Tibial nerve (tissue), 4 donors: ENCODE results near the gene USP20. TPM values are rescaled to one million over a fixed set of nuclear protein-coding genes. Genes with fewer than 3 reads are reported as not detected.

Experiments used
- DNase-seq, 2 donors: peaks; one replicate each; pipeline ENCODE4 v3.0.0-alpha.2; 2019; ENCODE audit warnings: low spot score in 2 of 2
- H3K27ac ChIP-seq, 4 donors: fragments of 200-600 bp; sonication (generic) in 3 of 4; one replicate each; pipeline ENCODE4 v1.5.1; 2017 to 2019; ENCODE audit warnings: mild to moderate bottlenecking in 1 of 4
- H3K27me3 ChIP-seq, 2 donors: fragments of 200-600 bp; sonication (generic) in 1 of 2; one replicate each; pipeline versions ENCODE4 v1.5.1 to v1.6.0; 2017 to 2019
- H3K36me3 ChIP-seq, 3 donors: fragments of 200-600 bp; sonication (generic); one replicate each; pipeline ENCODE4 v1.5.1; 2018 to 2019
- H3K4me1 ChIP-seq, 4 donors: fragments of 200-600 bp; sonication (generic) in 3 of 4; one replicate each; pipeline ENCODE4 v1.5.1; 2017 to 2019
- H3K4me3 ChIP-seq, 4 donors: fragments of 200-600 bp; sonication (generic) in 3 of 4; one replicate each; pipeline ENCODE4 v1.5.1; 2017 to 2019; ENCODE audit warnings: mild to moderate bottlenecking in 1 of 4, moderate library complexity in 1 of 4
- H3K9me3 ChIP-seq, 4 donors: fragments of 200-600 bp; sonication (generic) in 3 of 4; one replicate each; pipeline ENCODE4 v1.5.1; 2017 to 2019
- CTCF ChIP-seq, 5 experiments: fragments of 200-600 bp in 3 of 5; fragments of 450-650 bp in 2 of 5; sonication (generic) in 3 of 5; IDR thresholded peaks; one replicate each; pipeline ENCODE4 v1.5.1; 2016 to 2019; ENCODE audit warnings: antibody characterized with exemption in 5 of 5, mild to moderate bottlenecking in 3 of 5, moderate library complexity in 2 of 5
- EP300 ChIP-seq, 2 donors: sonication (generic); formaldehyde crosslinking; IDR thresholded peaks; one replicate each; pipeline ENCODE4 v1.6.1; 2017; ENCODE audit warnings: antibody characterized with exemption in 2 of 2, mild to moderate bottlenecking in 1 of 2
- POLR2A ChIP-seq, 2 donors: fragments of 450-650 bp; IDR thresholded peaks; one replicate each; pipeline ENCODE4 v1.6.1; 2017; ENCODE audit warnings: antibody characterized with exemption in 2 of 2, mild to moderate bottlenecking in 2 of 2, moderate library complexity in 2 of 2
- WGBS, 2 donors: methylation state at CpG; one replicate each; pipeline ENCODE4 v1.1.5; 2018; 5-methylcytosine and 5-hydroxymethylcytosine counted together
- total RNA-seq, 4 donors: library from RNA; depleted of rRNA; stranded (reverse); fragments of >200 nt; gene quantifications; one replicate each; pipeline ENCODE4 v1.1.0, GENCODE V29; 2016

USP20 gene
- total RNA-seq, 4 donors from 2014 or later, result 20.1 to 50.1 (median 24.1) TPM

- 92 to 94% methylated on average over 9 of the region's 9 CpGs for WGBS, 2 donors
- Histone ChIP-seq H3K36me3 (peaks cover 8 to 62% (median 11%) of the 10 kb centered on the region in 3 donors), H3K4me3 (no peak overlapping the region), H3K4me1 (peaks cover 0 to 3% (median under 1%) of the 10 kb centered on the region in 4 donors), H3K9me3 (no peaks in the 10 kb centered on the region), H3K27me3 (no peaks in the 10 kb centered on the region), H3K27ac (no peak overlapping the region)
- no peak for TF ChIP-seq POLR2A (IDR thresholded peaks at IDR 0.05)
- no peak for TF ChIP-seq EP300 (IDR thresholded peaks at IDR 0.05)
- TF ChIP-seq CTCF (IDR thresholded peaks at IDR 0.05), result no peak
- DNase-seq, result no peak
These were observed 7.2 kb upstream of the USP20 start for GRCh38 chr9:129828051-129828450.

- peaks cover 8 to 65% (median 11%) of the 10 kb centered on the region in 3 donors for H3K36me3 ChIP-seq
- H3K4me3 ChIP-seq, result no peak overlapping the region
- peaks cover 0 to 10% (median 7%) of the 10 kb centered on the region in 4 donors for H3K4me1 ChIP-seq
- WGBS, 2 donors, result 93 to 94% methylated on average over 10 of the region's 10 CpGs
- no peaks in the 10 kb centered on the region for H3K9me3 ChIP-seq
- H3K27me3 ChIP-seq, result no peaks in the 10 kb centered on the region
- TF ChIP-seq POLR2A (IDR thresholded peaks at IDR 0.05), result no peak
- no peak for TF ChIP-seq EP300 (IDR thresholded peaks at IDR 0.05)
- TF ChIP-seq CTCF (IDR thresholded peaks at IDR 0.05), result no peak
- no peak overlapping the region for H3K27ac ChIP-seq
- DNase-seq, result no peak
These were observed 6.3 kb upstream of the USP20 start for GRCh38 chr9:129828969-129829368.

GRCh38 chr9:129832982-129833381, 2.3 kb upstream of the USP20 start:
- Histone ChIP-seq H3K27ac (no peak overlapping the region), H3K4me3 (no peak overlapping the region), H3K27me3 (no peaks in the 10 kb centered on the region), H3K9me3 (no peaks in the 10 kb centered on the region), H3K4me1 (peaks cover 0 to 38% (median 20%) of the 10 kb centered on the region in 4 donors), H3K36me3 (peaks cover 8 to 53% (median 11%) of the 10 kb centered on the region in 3 donors)
- no peak for DNase-seq
- TF ChIP-seq CTCF (IDR thresholded peaks at IDR 0.05), result no peak
- no peak for TF ChIP-seq EP300 (IDR thresholded peaks at IDR 0.05)
- no peak for TF ChIP-seq POLR2A (IDR thresholded peaks at IDR 0.05)
- WGBS, 2 donors, result 92 to 94% methylated on average over 1 of the region's 1 CpG

GRCh38 chr9:129834489-129835127, 650 bp upstream of the USP20 start:
- WGBS, 2 donors, result 2% methylated on average over 26 to 32 of the region's 32 CpGs
- H3K36me3 ChIP-seq, result peaks cover 8 to 36% (median 11%) of the 10 kb centered on the region in 3 donors
- H3K27me3 ChIP-seq, result no peaks in the 10 kb centered on the region
- TF ChIP-seq EP300 (IDR thresholded peaks at IDR 0.05) (no peak), CTCF (IDR thresholded peaks at IDR 0.05) (no peak)
- H3K9me3 ChIP-seq, result no peaks in the 10 kb centered on the region
- no peak for DNase-seq
- H3K27ac ChIP-seq, result peak overlapping the region in 3 of 4 donors; percentile 74 to 91 (median 90)
- H3K4me1 ChIP-seq, result peaks cover 0 to 53% (median 23%) of the 10 kb centered on the region in 4 donors
- peak overlapping the region; percentile 74 to 92 (median 83) for H3K4me3 ChIP-seq

GRCh38 chr9:129835860-129836223, 584 bp downstream of the USP20 start:
- DNase-seq, result no peak
- peaks cover 0 to 57% (median 25%) of the 10 kb centered on the region in 4 donors for H3K4me1 ChIP-seq
- TF ChIP-seq EP300 (IDR thresholded peaks at IDR 0.05), result no peak
- no peak for TF ChIP-seq CTCF (IDR thresholded peaks at IDR 0.05)
- no peak for TF ChIP-seq POLR2A (IDR thresholded peaks at IDR 0.05)
- WGBS, 2 donors, result 1% methylated on average over 18 to 19 of the region's 19 CpGs
- H3K4me3 ChIP-seq, result peak overlapping the region; percentile 74 to 86 (median 82)
- peak overlapping the region; percentile 71 to 91 (median 88) for H3K27ac ChIP-seq
- H3K9me3 ChIP-seq, result no peaks in the 10 kb centered on the region
- peaks cover 2 to 24% (median 5%) of the 10 kb centered on the region in 3 donors for H3K36me3 ChIP-seq
- H3K27me3 ChIP-seq, result no peaks in the 10 kb centered on the region
